Stimulated activated CD8-positive, alpha-beta memory T cell treated with anti-CD3 and anti-CD28 coated beads, Interleukin-4, amount 100 ng/mL, for 48 hours (primary cell): ENCODE measurements around the gene OSCAR.
"Not testable (repeated sequence)": the region's sequence is repeated elsewhere in the genome, so short reads cannot be mapped to it uniquely, and the experiment has no call there.

Experiments
- DNase-seq: peaks from one replicate; pipeline ENCODE4 v3.0.0-alpha.2; 2020

Gene OSCAR

GRCh38 chr19:54124393-54124792 lies 23.8 kb upstream of the OSCAR start:
- no peak for DNase-seq

DNA sequence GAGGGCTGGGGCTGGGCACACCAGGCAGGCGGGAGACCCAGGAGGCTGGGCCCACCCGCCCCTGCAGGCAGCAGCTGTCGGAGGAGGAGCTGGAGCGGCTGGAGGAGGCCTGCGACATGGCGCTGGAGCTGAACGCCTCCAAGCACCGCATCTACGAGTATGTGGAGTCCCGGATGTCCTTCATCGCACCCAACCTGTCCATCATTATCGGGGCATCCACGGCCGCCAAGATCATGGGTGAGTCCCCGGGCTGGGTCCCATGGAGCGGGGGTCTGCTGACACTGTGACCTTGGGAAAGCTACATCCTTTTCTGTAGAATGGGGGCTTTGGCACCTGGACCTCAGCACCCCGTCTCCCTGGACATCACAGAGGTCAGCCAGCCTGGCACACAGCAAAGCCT lies 23.1 kb upstream of the OSCAR start:
- DNase-seq, result no peak

DNA sequence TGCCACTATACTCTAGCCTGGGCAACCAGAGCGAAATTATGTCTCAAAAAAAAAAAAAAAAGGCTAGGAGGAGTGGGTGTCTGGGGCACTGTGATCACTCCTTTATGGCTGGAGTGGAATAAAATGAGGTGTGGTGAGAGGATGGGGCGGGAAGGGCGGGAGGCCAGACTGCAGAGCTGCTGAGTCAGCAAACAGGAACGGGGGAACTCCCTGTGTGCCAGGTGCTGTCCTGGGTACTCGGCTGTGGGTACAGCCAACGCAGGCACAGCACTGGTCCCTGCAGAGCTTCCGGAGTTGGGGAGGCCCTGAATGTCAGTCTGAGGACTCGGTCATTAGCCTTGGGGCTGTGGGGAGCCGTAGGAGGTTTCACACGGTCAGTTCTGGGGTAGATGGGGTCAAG lies 20.7 kb upstream of the OSCAR start:
- DNase-seq, result no peak

- DNase-seq, result peak; percentile 98
These were observed 14.8 kb upstream of the OSCAR start, which contains the start of the genes PRPF31 and TFPT for GRCh38 chr19:54115109-54116063. TSS of gene PRPF31 (plus strand) at chr19:54115754. CDS start at chr19:54118279, 2,525 bp downstream. TSS of gene TFPT (minus strand) at chr19:54115657. CDS start at chr19:54115269, 388 bp downstream.

- peak; percentile 67 for DNase-seq
These were observed 13.9 kb upstream of the OSCAR start for GRCh38 chr19:54114340-54115108.

DNA sequence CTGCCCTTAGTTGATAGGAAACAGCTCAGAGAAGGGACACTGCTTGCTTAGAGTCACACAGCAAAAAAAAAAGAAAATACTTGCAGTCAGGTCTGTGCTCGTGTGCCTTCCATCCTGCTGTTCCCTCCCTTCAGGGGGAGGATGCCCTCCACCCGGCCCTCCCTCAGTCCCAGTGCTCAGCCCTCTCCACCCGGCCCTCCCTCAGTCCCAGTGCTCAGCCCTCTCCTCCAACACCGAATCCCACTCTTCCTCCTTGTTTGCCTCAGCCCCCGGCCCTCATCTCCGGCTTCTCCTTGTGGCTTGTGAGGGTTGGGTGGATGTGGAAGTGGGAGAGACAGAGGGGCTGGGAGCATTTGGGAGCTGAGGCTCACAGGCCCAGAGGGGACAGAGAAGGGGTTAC lies 9.0 kb upstream of the OSCAR start:
- DNase-seq, result no peak

DNA sequence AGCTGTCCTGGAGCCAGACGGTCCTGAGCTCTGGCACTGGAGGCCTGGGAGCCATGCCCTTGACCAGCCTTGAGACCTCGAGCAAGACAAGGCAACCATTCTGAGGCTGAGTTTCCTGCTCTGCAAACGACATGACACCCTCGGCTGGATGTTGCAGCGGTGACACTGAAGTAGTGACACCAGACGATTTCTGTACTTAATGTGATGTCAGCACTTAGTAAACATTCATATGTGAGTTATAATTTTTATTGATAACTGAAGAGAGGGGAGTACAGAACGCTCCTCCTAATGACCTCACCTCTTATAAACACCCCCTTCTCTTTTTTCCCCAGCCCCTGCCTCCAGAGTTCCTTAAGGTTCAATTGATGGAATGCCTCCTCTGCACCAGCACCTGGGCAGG lies 7.9 kb upstream of the OSCAR start:
- no peak for DNase-seq

- no peak for DNase-seq
These were observed 7.4 kb upstream of the OSCAR start for GRCh38 chr19:54107876-54108490.

DNA sequence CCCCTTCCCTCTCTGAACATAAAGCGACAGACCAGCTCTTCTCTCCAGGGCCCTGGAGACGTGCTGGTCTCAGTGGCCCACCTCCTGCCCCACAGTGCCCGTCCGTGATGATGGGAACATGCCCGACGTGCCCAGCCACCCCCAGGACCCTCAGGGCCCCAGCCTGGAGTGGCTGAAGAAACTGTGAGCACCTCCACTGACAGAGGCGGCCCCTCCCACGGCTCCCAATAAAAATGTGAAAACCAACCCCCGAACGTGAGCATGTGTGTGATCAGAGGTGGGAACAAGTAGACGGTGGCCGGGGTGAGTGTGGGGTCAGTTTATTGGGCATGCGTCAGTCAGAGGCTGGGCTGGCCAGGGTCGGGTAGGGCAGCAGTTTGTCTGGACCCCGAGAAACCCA lies 6.1 kb upstream of the OSCAR start:
- no peak for DNase-seq

GRCh38 chr19:54105796-54106195 lies 5.2 kb upstream of the OSCAR start:
- DNase-seq, result no peak

- no peak for DNase-seq
These were observed 4.6 kb upstream of the OSCAR start for GRCh38 chr19:54104998-54105715.

DNA sequence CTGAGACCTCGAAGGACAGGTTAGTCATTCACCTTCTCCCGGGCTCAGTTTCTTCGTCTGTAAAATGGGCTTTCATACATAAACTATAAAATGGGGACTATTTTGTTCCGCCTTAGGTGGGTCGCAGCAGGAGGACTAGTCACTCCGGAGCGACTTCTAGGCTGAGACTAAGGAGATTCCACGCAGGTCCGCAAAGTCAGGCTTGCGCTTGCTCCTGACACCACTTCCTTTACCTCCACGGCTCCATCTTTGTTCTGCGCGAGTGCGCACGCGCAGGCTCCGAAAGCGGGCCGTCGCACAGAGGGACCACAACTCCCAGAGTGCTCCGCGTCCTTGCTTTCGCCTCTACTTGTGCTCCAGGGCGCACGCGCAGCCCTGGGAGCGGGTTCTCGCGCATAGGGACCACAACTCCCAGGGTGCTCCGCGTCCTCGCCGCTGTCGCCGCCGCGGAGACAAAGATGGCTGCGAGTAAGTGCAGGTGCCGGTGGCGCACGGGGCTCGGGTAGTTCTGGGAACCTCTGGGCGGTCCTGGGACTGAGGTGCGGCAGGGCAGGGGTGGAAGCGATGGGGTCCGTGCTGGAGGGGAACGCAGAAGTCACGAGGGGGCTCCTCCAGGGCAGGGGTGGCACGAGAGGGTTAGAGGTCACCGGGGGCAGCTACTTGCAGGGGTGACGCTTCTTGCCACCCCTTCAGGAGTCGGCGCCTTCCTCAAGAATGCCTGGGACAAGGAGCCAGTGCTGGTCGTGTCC lies 2.0 kb upstream of the OSCAR start, which contains the start of gene NDUFA3:
Gene NDUFA3, plus strand, starts transcription at position 435 of the 749 bp plus-strand sequence. Its CDS starts 24 bp downstream, at position 459.
- peak; percentile 96 for DNase-seq

DNA sequence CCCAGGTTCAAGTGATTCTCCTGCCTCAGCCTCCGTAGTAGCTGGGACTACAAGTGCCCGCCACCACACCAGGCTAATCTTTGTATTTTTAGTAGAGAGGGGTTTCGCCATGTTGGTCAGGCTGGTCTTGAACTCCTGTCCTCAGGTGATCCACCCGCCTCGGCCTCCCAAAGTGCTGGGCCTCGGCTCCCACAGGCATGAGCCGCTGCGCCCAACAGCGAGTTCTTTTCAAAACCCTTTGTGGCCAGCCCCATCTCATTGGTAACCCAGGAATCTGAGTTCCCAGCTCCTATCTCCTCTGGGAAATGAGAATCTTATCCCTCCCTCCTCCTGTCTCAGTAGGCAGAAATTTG lies 724 bp downstream of the OSCAR start:
- not testable (repeated sequence) for DNase-seq

GRCh38 chr19:54099190-54099902 lies 1.3 kb downstream of the OSCAR start:
- no peak for DNase-seq

DNA sequence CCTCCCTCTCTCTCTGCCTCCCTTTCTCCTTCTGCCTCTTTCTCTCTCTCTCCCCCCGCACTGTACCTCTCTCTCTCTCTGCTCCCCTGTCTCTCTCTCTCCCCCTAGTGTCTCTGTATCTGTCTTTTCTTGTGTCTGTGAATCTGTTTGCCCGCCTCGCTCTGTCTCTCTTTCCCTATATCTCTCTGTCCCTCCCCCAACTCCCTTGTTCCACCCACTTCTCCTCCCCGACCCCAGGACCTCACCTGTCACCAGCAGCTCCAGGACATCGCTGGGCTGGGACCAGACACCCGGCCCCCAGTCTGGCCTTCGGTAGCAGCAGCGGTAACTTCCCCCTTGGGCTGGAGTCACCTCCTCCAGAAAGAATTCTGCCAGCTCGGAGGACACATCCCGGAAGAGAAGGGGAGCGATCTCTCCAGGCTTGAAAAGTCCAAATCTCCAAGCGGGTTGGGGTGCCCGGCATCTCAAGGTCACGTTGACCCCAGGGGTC lies 3.9 kb downstream of the OSCAR start:
- no peak for DNase-seq

DNA sequence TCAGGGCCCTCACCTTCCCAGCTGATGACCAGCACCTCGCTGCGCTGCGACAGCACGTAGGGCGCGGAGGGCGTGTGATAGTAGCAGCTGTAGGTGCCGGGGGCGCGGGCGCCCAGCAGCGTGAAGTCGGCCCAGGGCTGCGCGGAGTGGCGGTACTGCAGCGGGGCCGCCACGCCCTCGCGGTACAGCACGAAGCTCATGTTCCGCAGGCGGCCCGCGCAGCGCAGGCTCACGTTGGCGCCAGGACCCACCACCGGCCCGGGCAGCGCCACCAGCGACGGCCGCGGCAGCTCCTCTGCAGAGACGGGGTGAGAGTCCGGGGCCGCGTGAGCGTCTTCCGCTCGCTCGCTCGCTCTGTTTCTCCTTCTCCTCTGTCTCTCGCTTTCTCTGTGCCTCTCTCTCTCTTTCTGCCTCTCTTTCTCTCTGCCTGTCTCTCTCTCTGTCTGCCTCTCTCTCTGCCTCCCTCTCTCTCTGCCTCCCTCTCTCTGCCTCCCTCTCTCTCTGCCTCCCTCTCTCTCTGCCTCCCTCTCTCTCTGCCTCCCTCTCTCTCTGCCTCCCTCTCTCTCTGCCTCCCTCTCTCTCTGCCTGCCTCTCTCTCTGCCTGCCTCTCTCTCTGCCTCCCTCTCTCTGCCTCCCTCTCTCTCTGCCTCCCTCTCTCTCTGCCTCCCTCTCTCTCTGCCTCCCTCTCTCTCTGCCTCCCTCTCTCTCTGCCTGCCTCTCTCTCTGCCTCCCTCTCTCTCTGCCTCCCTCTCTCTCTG lies 4.6 kb downstream of the OSCAR start:
- peak; percentile 63 for DNase-seq

DNA sequence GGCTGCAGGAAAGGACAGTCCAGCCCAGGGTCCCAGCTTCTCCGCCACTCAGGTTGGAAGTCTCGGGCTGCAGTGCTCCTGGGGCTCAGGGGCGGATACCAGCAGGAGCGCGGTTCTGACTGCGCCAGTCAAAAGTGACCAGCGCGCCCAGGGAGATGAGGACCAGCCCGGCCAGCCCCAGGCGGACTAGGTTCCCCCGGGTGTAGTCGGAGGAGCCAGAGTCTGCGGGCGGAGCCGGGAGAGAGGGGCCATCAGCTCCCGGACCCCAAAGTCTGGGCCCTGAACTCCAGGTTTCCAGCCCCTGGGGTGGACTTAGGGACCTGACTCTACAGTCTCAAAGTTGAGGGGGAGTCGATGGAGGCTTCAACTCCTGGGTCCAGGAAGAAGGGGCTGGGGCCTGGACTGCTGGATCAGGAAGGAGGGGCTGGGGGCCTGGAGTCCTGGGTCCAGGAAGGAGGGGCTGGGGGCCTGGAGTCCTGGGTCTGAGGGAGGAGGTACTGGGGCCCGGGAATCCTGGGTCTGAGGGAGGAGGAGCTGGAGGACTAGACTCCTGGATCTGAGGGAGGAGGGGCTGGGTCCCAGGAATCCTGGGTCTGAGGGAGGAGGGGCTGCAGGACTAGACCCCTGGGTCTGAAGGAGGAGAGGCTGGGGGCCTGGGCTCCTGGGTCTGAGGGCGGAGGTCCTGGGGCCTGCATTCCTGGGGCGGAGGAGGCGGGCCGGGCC lies 5.3 kb downstream of the OSCAR start:
- DNase-seq, result no peak

- no peak for DNase-seq
These were observed 6.1 kb downstream of the OSCAR start for GRCh38 chr19:54094426-54095000.

DNA sequence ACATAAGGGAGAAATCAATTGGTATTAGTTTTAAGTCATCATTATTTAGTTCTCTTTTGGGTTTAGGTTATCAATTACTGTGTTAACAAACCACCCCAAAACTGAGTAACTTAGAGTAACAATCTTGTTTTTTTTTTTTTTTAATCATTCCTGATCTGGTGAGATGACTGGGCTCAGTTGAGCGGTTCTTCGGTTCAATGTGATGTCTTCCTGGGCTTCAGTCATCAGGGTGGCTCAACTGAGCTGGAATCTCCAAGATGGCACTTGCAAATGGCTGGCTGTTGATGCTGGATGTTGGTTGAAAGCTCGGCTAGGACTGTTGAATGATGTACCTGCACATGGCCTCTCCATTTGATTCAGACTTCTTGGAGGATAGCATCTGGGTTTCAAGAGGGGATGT lies 16.2 kb downstream of the OSCAR start:
- no peak for DNase-seq
